Calu3 (cell line): ENCODE data around the gene RARA. TPM values are rescaled to one million over a fixed set of nuclear protein-coding genes. Genes with fewer than 3 reads are reported as not detected.
"Not testable (repeated sequence)": the region's sequence is repeated elsewhere in the genome, so short reads cannot be mapped to it uniquely, and the experiment has no call there.

Source experiments
- BruUV-seq: library from RNA; stranded (reverse); fragments of 400-500 nt; replicated peaks from 2 replicates; lab custom pipeline; 2021; lab: Mats Ljungman, UMichigan
- CTCF ChIA-PET: fragments of 300-600 bp; sonication (Branson Sonifier 250); formaldehyde crosslinking; loops from one replicate; lab custom pipeline; 2022; ENCODE audit warnings: antibody characterized with exemption; lab: Charles Lee
- DNase-seq: peaks from one replicate; pipeline ENCODE4 v3.0.0; 2022
- H3K27ac Mint-ChIP-seq: one replicate; pipeline ENCODE4 v1.8.0; 2022; ENCODE audit warnings: mixed read lengths; ENCODE audit not compliant: unreplicated experiment
- H3K27me3 Mint-ChIP-seq: one replicate; pipeline ENCODE4 v1.8.0; 2022; ENCODE audit warnings: mixed read lengths; ENCODE audit not compliant: unreplicated experiment
- H3K36me3 Mint-ChIP-seq: one replicate; pipeline ENCODE4 v1.8.0; 2022; ENCODE audit warnings: mild to moderate bottlenecking, moderate library complexity, mixed read lengths; ENCODE audit not compliant: insufficient read depth, unreplicated experiment
- H3K4me1 Mint-ChIP-seq: one replicate; pipeline ENCODE4 v1.8.0; 2022; ENCODE audit warnings: mild to moderate bottlenecking, low read depth, mixed read lengths; ENCODE audit not compliant: unreplicated experiment
- H3K4me3 Mint-ChIP-seq: one replicate; pipeline ENCODE4 v1.8.0; 2022; ENCODE audit warnings: mild to moderate bottlenecking, low read depth, moderate library complexity, mixed read lengths; ENCODE audit not compliant: unreplicated experiment
- H3K9me3 Mint-ChIP-seq: one replicate; pipeline ENCODE4 v1.8.0; 2022; ENCODE audit warnings: low read depth, mixed read lengths; ENCODE audit not compliant: unreplicated experiment
- CTCF ChIP-seq: fragments of 200-600 bp; IDR thresholded peaks from one replicate; pipeline ENCODE4 v1.8.0; 2022; ENCODE audit warnings: antibody characterized with exemption; ENCODE audit not compliant: unreplicated experiment
- intact Hi-C: fragments of 100-400 bp; cut with micrococcal nuclease; formaldehyde crosslinking; loops from one replicate; pipeline ENCODE4 v1.10.0; 2022; ENCODE audit not compliant: unreplicated experiment
- total RNA-seq: library from RNA; stranded (reverse); gene quantifications from 2 replicates; pipeline ENCODE4 v1.2.3, GENCODE V29; 2022

RARA gene
- total RNA-seq, 1 experiment from 2014 or later, result 150 TPM

- peaks cover 3% of the 10 kb centered on the region for H3K9me3 Mint-ChIP-seq
- peaks cover 32% of the 10 kb centered on the region for H3K36me3 Mint-ChIP-seq
- no TSS peak for BruUV-seq
Observed at GRCh38 chr17:40366861-40367518, 58.0 kb downstream of the RARA start.

GRCh38 chr17:40367728-40368127 is 58.7 kb downstream of the RARA start:
- H3K4me1 Mint-ChIP-seq, result peaks cover 28% of the 10 kb centered on the region
- CTCF ChIA-PET, result interaction anchor here (0.7 to 3.7 kb wide), 10 partner anchors 9 to 326 kb away, joined by 3 to 13 read pairs (median 5); partner anchors contain the start of genes IGFBP4 and TOP2A
- intact Hi-C loops, H3K4me3 Mint-ChIP-seq, H3K27ac Mint-ChIP-seq, DNase-seq, BruUV-seq, H3K27me3 Mint-ChIP-seq, H3K9me3 Mint-ChIP-seq: not testable (repeated sequence)
- peaks cover 30% of the 10 kb centered on the region for H3K36me3 Mint-ChIP-seq

More at GRCh38 chr17:40366861-40367518, 58.0 kb downstream of the RARA start:
- no peak for DNase-seq
- Mint-ChIP-seq H3K27me3 (peaks cover 9% of the 10 kb centered on the region), H3K4me1 (peaks cover 28% of the 10 kb centered on the region), H3K4me3 (no peak overlapping the region), H3K27ac (no peak overlapping the region)
- CTCF ChIA-PET, result interaction anchor here (0.6 to 37.0 kb wide), 15 partner anchors 8 to 593 kb away, joined by 3 to 1520 read pairs (median 6); partner anchors contain the start of genes IGFBP4, RARA and TOP2A
- intact Hi-C loops, result no loop called here
- no peak for TF ChIP-seq CTCF

GRCh38 chr17:40369923-40370322 is 60.9 kb downstream of the RARA start:
- intact Hi-C loops, result loop anchor here (5.0 to 10.0 kb wide), 2 partner anchors 325 to 363 kb away; no protein-coding TSS in a partner anchor
- peaks cover 24% of the 10 kb centered on the region for H3K9me3 Mint-ChIP-seq
- DNase-seq, result no peak
- no peaks in the 10 kb centered on the region for H3K27me3 Mint-ChIP-seq
- no peak overlapping the region for H3K4me3 Mint-ChIP-seq
- peaks cover 8% of the 10 kb centered on the region for H3K36me3 Mint-ChIP-seq
- no peak for TF ChIP-seq CTCF
- no peak overlapping the region for H3K27ac Mint-ChIP-seq
- CTCF ChIA-PET, result interaction anchor here (0.6 to 2.3 kb wide), 4 partner anchors 11 to 238 kb away, joined by 3 to 9 read pairs (median 4); no protein-coding TSS in a partner anchor
- H3K4me1 Mint-ChIP-seq, result peaks cover 25% of the 10 kb centered on the region
- no TSS peak for BruUV-seq

GRCh38 chr17:40371261-40371929 is 62.4 kb downstream of the RARA start:
- CTCF ChIA-PET, result interaction anchor here (0.7 to 2.7 kb wide), 14 partner anchors 9 to 910 kb away, joined by 3 to 13 read pairs (median 5); partner anchors contain the start of genes CDK12 and TOP2A
- no peak for DNase-seq
- peaks cover 24% of the 10 kb centered on the region for H3K9me3 Mint-ChIP-seq
- H3K4me3 Mint-ChIP-seq, result no peak overlapping the region
- TF ChIP-seq CTCF, result no peak
- peaks cover 6% of the 10 kb centered on the region for H3K36me3 Mint-ChIP-seq
- no peak overlapping the region for H3K27ac Mint-ChIP-seq
- peaks cover 25% of the 10 kb centered on the region for H3K4me1 Mint-ChIP-seq
- BruUV-seq, result no TSS peak
- intact Hi-C loops, result loop anchor here (5.0 to 10.0 kb wide), 2 partner anchors 323 to 364 kb away; no protein-coding TSS in a partner anchor
- no peaks in the 10 kb centered on the region for H3K27me3 Mint-ChIP-seq
